ENCODE data around the gene S100A5.
A peak's percentile ranks its signal among the peaks of the same experiment; 100 is the strongest.

The S100A5 gene

DNA sequence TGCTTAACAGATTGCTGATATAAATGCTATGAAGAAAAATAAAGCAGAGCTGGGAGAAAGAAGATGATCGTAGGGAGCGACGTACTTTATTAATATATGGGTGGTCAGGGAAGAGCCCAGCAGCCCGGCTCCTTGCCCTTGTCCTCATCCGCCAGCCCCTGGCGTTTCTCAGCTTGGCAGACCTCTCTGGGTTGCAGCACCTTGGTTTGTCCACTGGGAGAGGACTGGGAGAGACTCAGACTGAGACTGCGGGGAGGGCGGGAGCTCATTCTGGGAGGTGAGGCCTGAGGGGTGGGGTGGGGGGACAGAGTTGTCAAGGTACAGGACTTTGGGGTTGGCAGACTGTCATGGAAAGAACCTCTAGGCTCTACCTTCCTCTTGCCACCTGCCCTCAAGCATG, 11.6 kb upstream of the S100A5 start:
- H3K4me3 ChIP-seq (ENCODE audit: low read depth, low read length) = no peak overlapping the region
- no peaks in the 10 kb centered on the region for H3K36me3 ChIP-seq (ENCODE audit: control insufficient read depth, insufficient read depth, low read length)
- no peaks in the 10 kb centered on the region for H3K9me3 ChIP-seq (ENCODE audit: control insufficient read depth, insufficient read depth, low read length)
- no peak overlapping the region for H3K9ac ChIP-seq (ENCODE audit: low read depth, low read length)
- H3K27me3 ChIP-seq (ENCODE audit: control insufficient read depth, insufficient read depth, low read length) = no peaks in the 10 kb centered on the region
- peaks cover 2% of the 10 kb centered on the region for H3K4me1 ChIP-seq (ENCODE audit: control insufficient read depth, insufficient read depth, low read length)

DNA sequence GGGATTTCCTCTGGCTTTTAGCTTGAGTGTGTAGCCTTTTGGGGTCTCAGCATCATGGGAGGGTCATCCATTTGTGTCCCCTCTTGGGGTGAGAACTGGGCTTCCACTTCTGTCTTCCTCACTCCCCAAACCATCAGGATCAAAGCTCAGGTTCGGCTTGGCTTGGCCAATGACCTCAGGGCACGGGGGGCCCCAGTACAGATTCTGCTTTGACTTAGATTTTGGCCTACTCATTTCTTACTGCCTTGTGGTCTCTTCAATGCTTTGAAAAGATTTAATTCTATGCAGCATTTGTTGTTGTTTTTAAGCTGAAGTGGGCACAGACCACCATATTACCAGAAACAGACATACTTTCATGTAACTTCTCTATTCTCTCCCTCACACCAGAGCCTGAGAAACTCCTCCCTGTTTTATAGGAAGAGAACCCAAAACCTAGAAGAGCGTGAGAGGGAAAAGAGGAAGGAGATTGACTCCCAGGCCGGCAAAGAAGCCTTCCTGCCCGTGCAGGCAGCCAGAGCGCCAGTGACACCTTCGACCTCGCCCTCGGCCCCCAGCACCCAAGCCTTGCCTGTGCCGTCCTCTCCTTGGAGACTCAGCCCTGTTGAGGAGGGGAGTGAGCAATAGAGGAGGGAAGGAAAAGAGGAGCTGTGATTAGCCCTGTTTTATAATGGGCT, 10.2 kb upstream of the S100A5 start:
- no peak overlapping the region for H3K4me3 ChIP-seq (ENCODE audit: low read depth, low read length)
- H3K27me3 ChIP-seq (ENCODE audit: control insufficient read depth, insufficient read depth, low read length) = no peaks in the 10 kb centered on the region
- no peaks in the 10 kb centered on the region for H3K9me3 ChIP-seq (ENCODE audit: control insufficient read depth, insufficient read depth, low read length)
- H3K4me1 ChIP-seq (ENCODE audit: control insufficient read depth, insufficient read depth, low read length) = peaks cover 2% of the 10 kb centered on the region
- H3K36me3 ChIP-seq (ENCODE audit: control insufficient read depth, insufficient read depth, low read length) = no peaks in the 10 kb centered on the region
- no peak overlapping the region for H3K9ac ChIP-seq (ENCODE audit: low read depth, low read length)

DNA sequence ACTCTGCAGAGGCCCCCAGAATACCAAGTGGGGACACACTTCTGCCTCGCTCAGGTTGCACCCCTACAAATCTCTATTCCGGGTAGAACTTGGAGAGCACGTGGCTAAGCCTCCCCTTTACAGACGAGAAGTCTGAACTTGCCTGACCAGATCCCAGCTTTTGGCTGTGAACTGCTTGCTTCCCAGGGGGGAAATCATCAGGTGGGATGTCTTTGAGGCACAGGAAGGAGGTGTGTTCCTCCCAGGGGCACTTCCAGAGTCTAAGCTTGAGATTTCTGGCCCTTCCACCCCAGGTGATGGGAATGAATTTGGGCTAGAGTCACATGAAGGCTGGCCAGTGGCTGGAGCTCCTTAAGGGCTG, 9.6 kb upstream of the S100A5 start:
- H3K4me1 ChIP-seq (ENCODE audit: control insufficient read depth, insufficient read depth, low read length) = peaks cover 3% of the 10 kb centered on the region
- no peak overlapping the region for H3K9ac ChIP-seq (ENCODE audit: low read depth, low read length)

DNA sequence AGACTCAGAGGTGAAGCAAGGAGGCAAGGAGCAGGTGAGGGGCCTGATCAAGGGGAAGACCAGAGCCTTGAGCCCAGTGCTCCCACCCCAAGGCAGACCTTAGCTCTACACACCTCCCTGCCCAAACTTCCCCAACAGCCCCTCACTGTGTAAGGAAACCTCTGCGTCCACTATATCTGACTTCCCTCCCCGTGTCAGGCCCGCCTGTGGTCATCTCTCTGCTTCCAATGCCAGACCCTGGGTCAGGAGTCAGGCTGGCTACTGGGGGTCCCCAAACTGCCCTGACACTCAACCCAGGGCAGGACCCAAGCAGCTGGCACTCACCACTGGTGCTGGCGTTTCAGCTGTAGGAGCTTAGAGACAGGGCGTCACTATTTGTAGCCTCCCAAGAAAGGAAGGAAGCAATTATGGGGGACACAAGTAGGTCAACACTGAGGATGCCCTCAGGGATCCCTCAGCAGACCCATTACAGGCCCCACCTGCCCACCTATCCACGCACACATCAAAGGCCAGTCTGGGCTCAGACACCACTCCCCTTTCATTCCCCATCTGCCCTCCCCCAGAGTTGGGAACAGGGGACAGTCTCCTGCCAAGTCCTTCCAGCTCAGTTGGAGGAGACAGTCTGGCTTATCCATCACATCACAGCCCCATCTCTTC, 9.1 kb upstream of the S100A5 start:
- no peaks in the 10 kb centered on the region for H3K9me3 ChIP-seq (ENCODE audit: control insufficient read depth, insufficient read depth, low read length)
- H3K27me3 ChIP-seq (ENCODE audit: control insufficient read depth, insufficient read depth, low read length) = no peaks in the 10 kb centered on the region
- no peak overlapping the region for H3K4me3 ChIP-seq (ENCODE audit: low read depth, low read length)
- no peaks in the 10 kb centered on the region for H3K36me3 ChIP-seq (ENCODE audit: control insufficient read depth, insufficient read depth, low read length)
- H3K4me1 ChIP-seq (ENCODE audit: control insufficient read depth, insufficient read depth, low read length) = peaks cover 7% of the 10 kb centered on the region
- H3K9ac ChIP-seq (ENCODE audit: low read depth, low read length) = no peak overlapping the region

More for the DNA sequence above, 9.6 kb upstream of the S100A5 start:
- Histone ChIP-seq H3K4me3 (ENCODE audit: low read depth, low read length) (no peak overlapping the region), H3K36me3 (ENCODE audit: control insufficient read depth, insufficient read depth, low read length) (no peaks in the 10 kb centered on the region), H3K9me3 (ENCODE audit: control insufficient read depth, insufficient read depth, low read length) (no peaks in the 10 kb centered on the region), H3K27me3 (ENCODE audit: control insufficient read depth, insufficient read depth, low read length) (no peaks in the 10 kb centered on the region)

GRCh38 chr1:153548722-153549688, 8.3 kb upstream of the S100A5 start, which contains the start of gene S100A3:
Gene S100A3 (minus strand): TSS chr1:153549258. CDS start chr1:153548485, 773 bp downstream.
- no peaks in the 10 kb centered on the region for H3K27me3 ChIP-seq (ENCODE audit: control insufficient read depth, insufficient read depth, low read length)
- no peaks in the 10 kb centered on the region for H3K36me3 ChIP-seq (ENCODE audit: control insufficient read depth, insufficient read depth, low read length)
- no peak within 1 kb of the TSS for H3K4me3 ChIP-seq (ENCODE audit: low read depth, low read length)
- H3K4me1 ChIP-seq (ENCODE audit: control insufficient read depth, insufficient read depth, low read length) = peaks cover 10% of the 10 kb centered on the region
- no peaks in the 10 kb centered on the region for H3K9me3 ChIP-seq (ENCODE audit: control insufficient read depth, insufficient read depth, low read length)
- H3K9ac ChIP-seq (ENCODE audit: low read depth, low read length) = no peak within 1 kb of the TSS

GRCh38 chr1:153547560-153548551, 7.1 kb upstream of the S100A5 start:
- Histone ChIP-seq H3K9me3 (ENCODE audit: control insufficient read depth, insufficient read depth, low read length) (no peaks in the 10 kb centered on the region), H3K4me3 (ENCODE audit: low read depth, low read length) (no peak overlapping the region), H3K36me3 (ENCODE audit: control insufficient read depth, insufficient read depth, low read length) (peaks cover 2% of the 10 kb centered on the region), H3K27me3 (ENCODE audit: control insufficient read depth, insufficient read depth, low read length) (no peaks in the 10 kb centered on the region), H3K4me1 (ENCODE audit: control insufficient read depth, insufficient read depth, low read length) (peaks cover 10% of the 10 kb centered on the region), H3K9ac (ENCODE audit: low read depth, low read length) (no peak overlapping the region)

- H3K9me3 ChIP-seq (ENCODE audit: control insufficient read depth, insufficient read depth, low read length) = no peaks in the 10 kb centered on the region
- no peak overlapping the region for H3K9ac ChIP-seq (ENCODE audit: low read depth, low read length)
- H3K36me3 ChIP-seq (ENCODE audit: control insufficient read depth, insufficient read depth, low read length) = peaks cover 2% of the 10 kb centered on the region
- peaks cover 10% of the 10 kb centered on the region for H3K4me1 ChIP-seq (ENCODE audit: control insufficient read depth, insufficient read depth, low read length)
- no peaks in the 10 kb centered on the region for H3K27me3 ChIP-seq (ENCODE audit: control insufficient read depth, insufficient read depth, low read length)
- no peak overlapping the region for H3K4me3 ChIP-seq (ENCODE audit: low read depth, low read length)
These were observed 6.2 kb upstream of the S100A5 start for GRCh38 chr1:153546796-153547559.

DNA sequence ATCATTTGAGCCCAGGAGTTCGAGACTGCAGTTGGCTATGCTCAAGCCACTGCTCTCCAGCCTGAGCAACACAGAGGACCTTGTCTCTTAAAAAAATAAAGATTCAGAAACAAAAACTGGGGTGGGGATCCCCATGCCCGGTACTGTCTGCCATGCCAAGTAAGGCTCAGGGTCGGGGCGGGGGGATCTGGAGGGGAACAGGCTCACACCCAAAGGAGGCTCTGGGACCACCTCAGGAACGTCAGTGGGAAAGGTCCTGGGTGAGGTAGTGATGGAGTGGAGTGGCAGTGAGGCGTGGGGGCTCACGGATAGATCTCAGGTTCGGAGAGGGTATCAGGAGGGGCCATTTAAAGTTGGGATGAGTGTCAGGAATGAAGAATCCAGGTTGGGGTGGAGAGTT, 5.6 kb upstream of the S100A5 start:
- H3K9ac ChIP-seq (ENCODE audit: low read depth, low read length) = no peak overlapping the region
- no peaks in the 10 kb centered on the region for H3K9me3 ChIP-seq (ENCODE audit: control insufficient read depth, insufficient read depth, low read length)
- no peak overlapping the region for H3K4me3 ChIP-seq (ENCODE audit: low read depth, low read length)

GRCh38 chr1:153545067-153546055, 4.6 kb upstream of the S100A5 start, which contains the start of gene S100A4:
Gene S100A4 (minus strand): TSS chr1:153545806. CDS start chr1:153544794, 1,012 bp downstream.
- H3K4me1 ChIP-seq (ENCODE audit: control insufficient read depth, insufficient read depth, low read length) = peaks cover 10% of the 10 kb centered on the region
- H3K4me3 ChIP-seq (ENCODE audit: low read depth, low read length) = peak within 1 kb of the TSS; percentile 19
- no peak within 1 kb of the TSS for H3K9ac ChIP-seq (ENCODE audit: low read depth, low read length)
- no peaks in the 10 kb centered on the region for H3K9me3 ChIP-seq (ENCODE audit: control insufficient read depth, insufficient read depth, low read length)
- no peaks in the 10 kb centered on the region for H3K27me3 ChIP-seq (ENCODE audit: control insufficient read depth, insufficient read depth, low read length)
- peaks cover 2% of the 10 kb centered on the region for H3K36me3 ChIP-seq (ENCODE audit: control insufficient read depth, insufficient read depth, low read length)

More for the DNA sequence above, 5.6 kb upstream of the S100A5 start:
- peaks cover 2% of the 10 kb centered on the region for H3K36me3 ChIP-seq (ENCODE audit: control insufficient read depth, insufficient read depth, low read length)
- peaks cover 10% of the 10 kb centered on the region for H3K4me1 ChIP-seq (ENCODE audit: control insufficient read depth, insufficient read depth, low read length)
- no peaks in the 10 kb centered on the region for H3K27me3 ChIP-seq (ENCODE audit: control insufficient read depth, insufficient read depth, low read length)
